GM12878 (cell line): ENCODE data around the gene ARCN1. TPM values are rescaled to one million over a fixed set of nuclear protein-coding genes. Genes with fewer than 3 reads are reported as not detected.

ENCODE experiments used
- ATAC-seq: fragments of 200-7000 bp; cut with Tn5 transposase; 3 replicates; pipeline ENCODE4 v1.9.1; 2020; ENCODE audit warnings: mild to moderate bottlenecking, moderate library complexity
- BruUV-seq: library from RNA; stranded (reverse); fragments of 400-500 nt; replicated peaks from 2 replicates; lab custom pipeline; 2021; lab: Mats Ljungman, UMichigan
- CTCF ChIA-PET: fragments of 300-600 bp; sonication (Branson Sonifier 250); formaldehyde crosslinking; extraction: SDS; loops from one replicate; lab custom pipeline; 2021; ENCODE audit warnings: inconsistent platforms; lab: Yijun Ruan, JAX
- POLR2A ChIA-PET: fragments of 350-600 bp; formaldehyde crosslinking; extraction: SDS; loops from one replicate; lab custom pipeline; 2021; ENCODE audit warnings: inconsistent platforms; lab: Charles Lee
- RAD21 ChIA-PET: fragments of 300-600 bp; sonication (Branson Sonifier 250); formaldehyde crosslinking; loops from one replicate; lab custom pipeline; 2023; ENCODE audit warnings: antibody characterized with exemption; ENCODE audit not compliant: unreplicated experiment; lab: Charles Lee
- SMC1A ChIA-PET: fragments of 300-600 bp; sonication (Branson Sonifier 250); formaldehyde crosslinking; loops from one replicate; lab custom pipeline; 2023; ENCODE audit not compliant: unreplicated experiment, uncharacterized antibody; lab: Charles Lee
- DNase-seq: peaks from one replicate; pipeline ENCODE4 v3.0.0-alpha.2; 2011; ENCODE audit warnings: low read depth, low spot score
- FAIRE-seq: peaks from 3 replicates; lab custom pipeline; 2011; peaks lifted over from hg19 to GRCh38; lab: Jason Lieb, UNC
- H2AFZ ChIP-seq: 2 replicates; pipeline ENCODE4 v1.6.0; 2011; ENCODE audit warnings: low read depth, low read length, control low read depth; ENCODE audit not compliant: control insufficient read depth
- H3K27ac ChIP-seq: 2 replicates; pipeline ENCODE4 v1.5.1; 2011; ENCODE audit warnings: control low read depth; ENCODE audit not compliant: control insufficient read depth, insufficient read depth
- H3K27me3 ChIP-seq, 2 experiments: replicated peaks in 1 of 2; 2 replicates each; pipeline versions ENCODE4 v1.6.0 to v1.6.1; 2011; ENCODE audit warnings: low read length in 1 of 2; ENCODE audit not compliant: control insufficient read depth in 2 of 2, insufficient read depth in 2 of 2
- H3K36me3 ChIP-seq, 2 experiments: 2 replicates each; pipeline ENCODE4 v1.5.1; 2011; ENCODE audit warnings: low read length in 1 of 2; ENCODE audit not compliant: control insufficient read depth in 2 of 2, insufficient read depth in 2 of 2
- H3K4me1 ChIP-seq: 2 replicates; pipeline ENCODE4 v1.6.1; 2011; ENCODE audit warnings: mild to moderate bottlenecking, low read length, moderate library complexity, mixed read lengths; ENCODE audit not compliant: control insufficient read depth, insufficient read depth
- H3K4me2 ChIP-seq: 2 replicates; pipeline ENCODE4 v1.6.0; 2011; ENCODE audit warnings: control low read depth; ENCODE audit not compliant: control insufficient read depth, insufficient read depth
- H3K4me3 ChIP-seq: fragments of 200-600 bp; sonication (generic); 2 replicates; pipeline ENCODE4 v1.5.1; 2016
- H3K79me2 ChIP-seq: 2 replicates; pipeline ENCODE4 v1.6.0; 2011; ENCODE audit warnings: low read length; ENCODE audit not compliant: control insufficient read depth, insufficient read depth
- H3K9ac ChIP-seq: 2 replicates; pipeline ENCODE4 v1.8.0; 2011; ENCODE audit warnings: low read length, control low read depth, mixed read lengths; ENCODE audit not compliant: control insufficient read depth, insufficient read depth
- H3K9me3 ChIP-seq: replicated peaks from 3 replicates; pipeline ENCODE4 v1.5.1; 2011; ENCODE audit warnings: mild to moderate bottlenecking, low read length; ENCODE audit not compliant: control insufficient read depth, insufficient read depth
- H4K20me1 ChIP-seq: 2 replicates; pipeline ENCODE4 v1.6.0; 2011; ENCODE audit not compliant: control insufficient read depth, insufficient read depth
- CBFB ChIP-seq: IDR thresholded peaks from 2 replicates; pipeline ENCODE4 v1.6.1; 2016; ENCODE audit warnings: antibody characterized with exemption, low read depth
- CBX5 ChIP-seq: sonication (generic); IDR thresholded peaks from 2 replicates; pipeline ENCODE4 v1.6.1; 2016; ENCODE audit warnings: low read depth, moderate library complexity, mild to moderate bottlenecking, inconsistent platforms
- CHD4 ChIP-seq: fragments of 200-600 bp; sonication (generic); IDR thresholded peaks from 2 replicates; pipeline ENCODE4 v1.6.1; 2016; ENCODE audit warnings: mild to moderate bottlenecking
- ESRRA ChIP-seq: IDR thresholded peaks from 2 replicates; pipeline ENCODE4 v1.6.1; 2012; ENCODE audit warnings: mild to moderate bottlenecking, low read length, improper control_type of control experiment
- FOS ChIP-seq: IDR thresholded peaks from 3 replicates; pipeline ENCODE4 v1.6.1; 2011; ENCODE audit warnings: borderline replicate concordance; ENCODE audit not compliant: insufficient read length; ENCODE audit errors: extremely low read depth
- MEF2B ChIP-seq: fragments of 450-650 bp; IDR thresholded peaks from 2 replicates; pipeline ENCODE4 v1.6.1; 2018; ENCODE audit warnings: mild to moderate bottlenecking, moderate library complexity; ENCODE audit not compliant: partially characterized antibody, poor library complexity, severe bottlenecking
- MXI1 ChIP-seq: fragments of 150-350 bp; IDR thresholded peaks from 2 replicates; pipeline ENCODE4 v1.6.1; 2011; ENCODE audit warnings: low read depth, mild to moderate bottlenecking, inconsistent platforms, low read length, improper control_type of control experiment
- PAX5 ChIP-seq: IDR thresholded peaks from 2 replicates; pipeline ENCODE4 v1.6.1; 2011; ENCODE audit warnings: low read depth, low read length, borderline replicate concordance
- RBBP5 ChIP-seq: fragments of 200-600 bp; sonication (generic); conservative IDR thresholded peaks from 2 replicates; pipeline ENCODE4 v1.6.1; 2016
- RCOR1 ChIP-seq: conservative IDR thresholded peaks from 2 replicates; pipeline ENCODE4 v1.6.1; 2012; ENCODE audit warnings: low read depth, low read length, improper control_type of control experiment
- STAT3 ChIP-seq: IDR thresholded peaks from 2 replicates; pipeline ENCODE4 v1.6.1; 2011; ENCODE audit warnings: low read depth, low read length, improper control_type of control experiment
- ZBTB4 ChIP-seq: fragments of 450-650 bp; formaldehyde crosslinking; IDR thresholded peaks from 2 replicates; pipeline ENCODE4 v1.4.0; 2022; ENCODE audit warnings: mild to moderate bottlenecking, moderate library complexity
- ZNF274 ChIP-seq: IDR thresholded peaks from one replicate; pipeline ENCODE4 v1.8.0; 2011; ENCODE audit not compliant: insufficient read length, insufficient read depth
- WGBS: methylation state at CpG from one replicate; pipeline ENCODE4 v1.1.6; 2016; ENCODE audit warnings: low lambda C conversion rate; ENCODE audit not compliant: insufficient replicate concordance, insufficient coverage; ENCODE audit errors: missing lambda C conversion rate; 5-methylcytosine and 5-hydroxymethylcytosine counted together
- in situ Hi-C: fragments of 300-500 bp; cut with MboI; formaldehyde crosslinking; loops from 9 replicates; pipeline ENCODE4 v1.14.3; 2018; ENCODE audit warnings: mixed read lengths
- intact Hi-C: fragments of 100-400 bp; cut with micrococcal nuclease; formaldehyde crosslinking; loops from one replicate; pipeline ENCODE4 v1.14.2; 2022; ENCODE audit not compliant: unreplicated experiment
- polyA plus RNA-seq, 11 experiments: library from polyadenylated mRNA; depleted of rRNA in 4 of 11; unstranded in 6 of 11; stranded (reverse) in 5 of 11; fragments of >200 nt; fragmentation: Nextera tagmentation in 4 of 11; fragmentation: Illumina TruSeq in 1 of 11; extraction: Ambion mirVana in 4 of 11; extraction: Trizol in 1 of 11; gene quantifications; 1 replicate in 1 of 11; 2 replicates in 10 of 11; pipeline versions ENCODE4 v1.2.1 to v1.2.3, GENCODE V29; 2011 to 2016; ENCODE audit warnings: inconsistent platforms in 2 of 11, missing spikeins in 2 of 11, low read depth in 1 of 11
- total RNA-seq, 4 experiments: library from RNA; depleted of rRNA in 3 of 4; stranded (reverse); fragments of >200 nt in 3 of 4; fragmentation: Illumina TruSeq in 1 of 4; extraction: Trizol in 1 of 4; gene quantifications; 2 replicates each; pipeline versions ENCODE4 v1.2.1 to v1.2.3, GENCODE V29; 2013 to 2021
- TF ChIP-seq, protein P1 (sequence below): fragments of 450-650 bp; IDR thresholded peaks from 2 replicates; pipeline ENCODE4 v1.6.1; 2017; ENCODE audit warnings: mild to moderate bottlenecking, moderate library complexity
- TF ChIP-seq, protein P2 (sequence below): IDR thresholded peaks from 2 replicates; pipeline ENCODE4 v1.6.1; 2011; ENCODE audit warnings: borderline replicate concordance, low read depth, mild to moderate bottlenecking, moderate library complexity, mixed read lengths, low read length; ENCODE audit not compliant: insufficient read depth; ENCODE audit errors: extremely low read length
- TF ChIP-seq, protein P3 (sequence below): fragments of 450-650 bp; IDR thresholded peaks from 2 replicates; pipeline ENCODE4 v1.6.1; 2017; ENCODE audit warnings: low read depth, mild to moderate bottlenecking, moderate library complexity

ARCN1 gene
- total and polyA plus RNA-seq, 10 of the 15 experiments (the other 5 are each of a cell fraction or from before 2014, with no cell fraction given): 33.3 to 172 (median 106) TPM

- BruUV-seq: no TSS peak
- POLR2A ChIA-PET: interaction anchor here (0.6 kb wide), 3 partner anchors 21 to 247 kb away, joined by 3 to 4 read pairs (median 3); no protein-coding TSS in a partner anchor
- no peaks in the 10 kb centered on the region; a peak in 2 of 4 replicates for H3K36me3 ChIP-seq
- in situ Hi-C loops (no loop called here), intact Hi-C loops (no loop called here)
- FAIRE-seq (no peak), DNase-seq (no peak), ATAC-seq (no peak)
- H3K79me2 ChIP-seq: no peaks in the 10 kb centered on the region
- no peak overlapping the region for H3K27ac ChIP-seq
- CTCF ChIA-PET: no interaction called here
- 51% methylated on average over 2 of the region's 2 CpGs for WGBS
- no peak overlapping the region for H3K9ac ChIP-seq
- RAD21 ChIA-PET: no interaction called here
- H4K20me1 ChIP-seq: no peaks in the 10 kb centered on the region
- TF ChIP-seq, protein P1, sequence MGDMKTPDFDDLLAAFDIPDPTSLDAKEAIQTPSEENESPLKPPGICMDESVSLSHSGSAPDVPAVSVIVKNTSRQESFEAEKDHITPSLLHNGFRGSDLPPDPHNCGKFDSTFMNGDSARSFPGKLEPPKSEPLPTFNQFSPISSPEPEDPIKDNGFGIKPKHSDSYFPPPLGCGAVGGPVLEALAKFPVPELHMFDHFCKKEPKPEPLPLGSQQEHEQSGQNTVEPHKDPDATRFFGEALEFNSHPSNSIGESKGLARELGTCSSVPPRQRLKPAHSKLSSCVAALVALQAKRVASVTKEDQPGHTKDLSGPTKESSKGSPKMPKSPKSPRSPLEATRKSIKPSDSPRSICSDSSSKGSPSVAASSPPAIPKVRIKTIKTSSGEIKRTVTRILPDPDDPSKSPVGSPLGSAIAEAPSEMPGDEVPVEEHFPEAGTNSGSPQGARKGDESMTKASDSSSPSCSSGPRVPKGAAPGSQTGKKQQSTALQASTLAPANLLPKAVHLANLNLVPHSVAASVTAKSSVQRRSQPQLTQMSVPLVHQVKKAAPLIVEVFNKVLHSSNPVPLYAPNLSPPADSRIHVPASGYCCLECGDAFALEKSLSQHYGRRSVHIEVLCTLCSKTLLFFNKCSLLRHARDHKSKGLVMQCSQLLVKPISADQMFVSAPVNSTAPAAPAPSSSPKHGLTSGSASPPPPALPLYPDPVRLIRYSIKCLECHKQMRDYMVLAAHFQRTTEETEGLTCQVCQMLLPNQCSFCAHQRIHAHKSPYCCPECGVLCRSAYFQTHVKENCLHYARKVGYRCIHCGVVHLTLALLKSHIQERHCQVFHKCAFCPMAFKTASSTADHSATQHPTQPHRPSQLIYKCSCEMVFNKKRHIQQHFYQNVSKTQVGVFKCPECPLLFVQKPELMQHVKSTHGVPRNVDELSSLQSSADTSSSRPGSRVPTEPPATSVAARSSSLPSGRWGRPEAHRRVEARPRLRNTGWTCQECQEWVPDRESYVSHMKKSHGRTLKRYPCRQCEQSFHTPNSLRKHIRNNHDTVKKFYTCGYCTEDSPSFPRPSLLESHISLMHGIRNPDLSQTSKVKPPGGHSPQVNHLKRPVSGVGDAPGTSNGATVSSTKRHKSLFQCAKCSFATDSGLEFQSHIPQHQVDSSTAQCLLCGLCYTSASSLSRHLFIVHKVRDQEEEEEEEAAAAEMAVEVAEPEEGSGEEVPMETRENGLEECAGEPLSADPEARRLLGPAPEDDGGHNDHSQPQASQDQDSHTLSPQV: no peak
- TF ChIP-seq FOS: no peak
- TF ChIP-seq, protein P2, sequence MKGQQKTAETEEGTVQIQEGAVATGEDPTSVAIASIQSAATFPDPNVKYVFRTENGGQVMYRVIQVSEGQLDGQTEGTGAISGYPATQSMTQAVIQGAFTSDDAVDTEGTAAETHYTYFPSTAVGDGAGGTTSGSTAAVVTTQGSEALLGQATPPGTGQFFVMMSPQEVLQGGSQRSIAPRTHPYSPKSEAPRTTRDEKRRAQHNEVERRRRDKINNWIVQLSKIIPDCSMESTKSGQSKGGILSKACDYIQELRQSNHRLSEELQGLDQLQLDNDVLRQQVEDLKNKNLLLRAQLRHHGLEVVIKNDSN: no peak
- TF ChIP-seq RCOR1: no peak
- no peak for TF ChIP-seq CBX5
- TF ChIP-seq, protein P3, sequence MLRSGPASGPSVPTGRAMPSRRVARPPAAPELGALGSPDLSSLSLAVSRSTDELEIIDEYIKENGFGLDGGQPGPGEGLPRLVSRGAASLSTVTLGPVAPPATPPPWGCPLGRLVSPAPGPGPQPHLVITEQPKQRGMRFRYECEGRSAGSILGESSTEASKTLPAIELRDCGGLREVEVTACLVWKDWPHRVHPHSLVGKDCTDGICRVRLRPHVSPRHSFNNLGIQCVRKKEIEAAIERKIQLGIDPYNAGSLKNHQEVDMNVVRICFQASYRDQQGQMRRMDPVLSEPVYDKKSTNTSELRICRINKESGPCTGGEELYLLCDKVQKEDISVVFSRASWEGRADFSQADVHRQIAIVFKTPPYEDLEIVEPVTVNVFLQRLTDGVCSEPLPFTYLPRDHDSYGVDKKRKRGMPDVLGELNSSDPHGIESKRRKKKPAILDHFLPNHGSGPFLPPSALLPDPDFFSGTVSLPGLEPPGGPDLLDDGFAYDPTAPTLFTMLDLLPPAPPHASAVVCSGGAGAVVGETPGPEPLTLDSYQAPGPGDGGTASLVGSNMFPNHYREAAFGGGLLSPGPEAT: no peak
- TF ChIP-seq PAX5: no peak
- no peak for TF ChIP-seq CHD4
- no peak for TF ChIP-seq ESRRA
- TF ChIP-seq MXI1: no peak
- no peak for TF ChIP-seq CBFB
- TF ChIP-seq MEF2B: no peak
- no peak for TF ChIP-seq STAT3
- TF ChIP-seq ZNF274: no peak
- TF ChIP-seq RBBP5: no peak
- no peak for TF ChIP-seq ZBTB4 (CRISPR knock-in tag)
- no peak overlapping the region for H3K4me2 ChIP-seq
- no peaks in the 10 kb centered on the region for H3K9me3 ChIP-seq
- H3K4me3 ChIP-seq: no peak overlapping the region
- H2AFZ ChIP-seq: no peak overlapping the region
- SMC1A ChIA-PET: no interaction called here
- H3K27me3 ChIP-seq: no peaks in the 10 kb centered on the region
- no peaks in the 10 kb centered on the region for H3K4me1 ChIP-seq
Observed at GRCh38 chr11:118547132-118547531, 25.1 kb upstream of the ARCN1 start.
